Neural cell (in vitro differentiated cells): ENCODE measurements around the gene EPHA1. TPM values are rescaled to one million over a fixed set of nuclear protein-coding genes. Genes with fewer than 3 reads are reported as not detected.

Source experiments
- H2AFZ ChIP-seq: fragments of 200-600, 300-800 bp; sonication (generic), shearing (Covaris generic); 2 replicates; pipeline ENCODE4 v1.6.0; 2014; ENCODE audit warnings: low read depth, mild to moderate bottlenecking, antibody characterized with exemption, low read length, moderate library complexity
- H3F3A ChIP-seq: fragments of 200-600 bp; shearing (Covaris generic); 2 replicates; pipeline ENCODE4 v1.6.1; 2016; ENCODE audit warnings: mild to moderate bottlenecking, moderate library complexity, mixed read lengths, antibody characterized with exemption, low read length; ENCODE audit not compliant: insufficient read depth, poor library complexity, severe bottlenecking
- H3K27ac ChIP-seq: fragments of 200-600, 300-800 bp; sonication (generic), shearing (Covaris generic); 2 replicates; pipeline ENCODE4 v1.5.1; 2014; ENCODE audit warnings: mild to moderate bottlenecking, low read length, moderate library complexity
- H3K27me3 ChIP-seq: fragments of 300-800, 200-600 bp; sonication (generic), shearing (Covaris generic); 2 replicates; pipeline ENCODE4 v1.6.0; 2014; ENCODE audit warnings: mild to moderate bottlenecking, low read depth, low read length, moderate library complexity; ENCODE audit not compliant: insufficient read depth
- H3K36me3 ChIP-seq: fragments of 300-800, 200-600 bp; sonication (generic), shearing (Covaris generic); 2 replicates; pipeline ENCODE4 v1.5.1; 2014; ENCODE audit warnings: mild to moderate bottlenecking, antibody characterized with exemption, low read length, moderate library complexity; ENCODE audit not compliant: insufficient read depth
- H3K4me2 ChIP-seq: fragments of 300-800, 200-600 bp; sonication (generic), shearing (Covaris generic); 2 replicates; pipeline ENCODE4 v1.6.0; 2014; ENCODE audit warnings: mild to moderate bottlenecking, low read length
- H3K4me3 ChIP-seq: fragments of 300-800, 200-600 bp; sonication (generic), shearing (Covaris generic); 2 replicates; pipeline ENCODE4 v1.5.1; 2014; ENCODE audit warnings: mild to moderate bottlenecking, low read length, moderate library complexity
- H3K79me2 ChIP-seq: fragments of 200-600 bp; shearing (Covaris generic); replicated peaks from 2 replicates; pipeline ENCODE4 v1.6.0; 2014; ENCODE audit warnings: mild to moderate bottlenecking, low read length, moderate library complexity; ENCODE audit not compliant: insufficient read depth
- H3K9ac ChIP-seq: fragments of 300-800, 200-600 bp; sonication (generic), shearing (Covaris generic); 2 replicates; pipeline ENCODE4 v1.6.1; 2016; ENCODE audit warnings: mild to moderate bottlenecking, low read length, mixed read lengths
- H3K9me2 ChIP-seq: fragments of 200-600 bp; shearing (Covaris generic); 2 replicates; pipeline ENCODE4 v1.6.1; 2016; ENCODE audit warnings: mild to moderate bottlenecking, low read length, mixed read lengths; ENCODE audit not compliant: insufficient read depth
- H3K9me3 ChIP-seq: fragments of 200-600, 300-800 bp; sonication (generic), shearing (Covaris generic); 2 replicates; pipeline ENCODE4 v1.6.1; 2016; ENCODE audit warnings: mild to moderate bottlenecking, mixed run types, low read length, moderate library complexity, mixed read lengths
- H4K20me1 ChIP-seq: fragments of 200-600 bp; shearing (Covaris generic); 2 replicates; pipeline ENCODE4 v1.6.1; 2016; ENCODE audit warnings: mild to moderate bottlenecking, mixed run types; ENCODE audit not compliant: insufficient read depth
- EP300 ChIP-seq: fragments of 450-650 bp; conservative IDR thresholded peaks from 2 replicates; pipeline ENCODE4 v1.6.1; 2014; ENCODE audit warnings: antibody characterized with exemption, mild to moderate bottlenecking, moderate library complexity; ENCODE audit not compliant: poor library complexity, severe bottlenecking
- EZH2 ChIP-seq: fragments of 200-600, 300-800 bp; shearing (Covaris generic), sonication (generic); IDR thresholded peaks from 2 replicates; pipeline ENCODE4 v1.6.1; 2014; ENCODE audit warnings: antibody characterized with exemption, low read length, borderline replicate concordance, mild to moderate bottlenecking; ENCODE audit not compliant: insufficient read depth, poor library complexity, severe bottlenecking
- MXI1 ChIP-seq: fragments of 450-650 bp; conservative IDR thresholded peaks from 2 replicates; pipeline ENCODE4 v1.6.1; 2014; ENCODE audit warnings: antibody characterized with exemption, mild to moderate bottlenecking; ENCODE audit not compliant: poor library complexity, severe bottlenecking
- POLR2AphosphoS5 ChIP-seq: IDR thresholded peaks from 2 replicates; pipeline ENCODE4 v1.6.1; 2012
- RAD21 ChIP-seq: fragments of 450-650 bp; conservative IDR thresholded peaks from 2 replicates; pipeline ENCODE4 v1.6.1; 2014; ENCODE audit warnings: antibody characterized with exemption, mild to moderate bottlenecking, moderate library complexity
- SMC3 ChIP-seq: fragments of 450-650 bp; conservative IDR thresholded peaks from 2 replicates; pipeline ENCODE4 v1.6.1; 2014; ENCODE audit warnings: antibody characterized with exemption, mild to moderate bottlenecking, moderate library complexity; ENCODE audit not compliant: poor library complexity
- TAF1 ChIP-seq: IDR thresholded peaks from 2 replicates; pipeline ENCODE4 v1.6.1; 2012; ENCODE audit warnings: low read depth
- polyA plus RNA-seq: library from polyadenylated mRNA; depleted of rRNA; stranded (reverse); fragments of >200 nt; gene quantifications from 2 replicates; pipeline ENCODE4 v1.2.3, GENCODE V29; 2014
- TF ChIP-seq, protein P1 (sequence below): fragments of 450-650 bp; IDR thresholded peaks from 2 replicates; pipeline ENCODE4 v1.5.1; 2014; ENCODE audit warnings: antibody characterized with exemption, mild to moderate bottlenecking, moderate library complexity; ENCODE audit not compliant: poor library complexity, severe bottlenecking
- TF ChIP-seq, protein P2 (sequence below): IDR thresholded peaks from 2 replicates; pipeline ENCODE4 v1.6.1; 2012; ENCODE audit warnings: borderline replicate concordance

The EPHA1 gene
- polyA plus RNA-seq, 1 donor from 2014 or later, result not detected

DNA sequence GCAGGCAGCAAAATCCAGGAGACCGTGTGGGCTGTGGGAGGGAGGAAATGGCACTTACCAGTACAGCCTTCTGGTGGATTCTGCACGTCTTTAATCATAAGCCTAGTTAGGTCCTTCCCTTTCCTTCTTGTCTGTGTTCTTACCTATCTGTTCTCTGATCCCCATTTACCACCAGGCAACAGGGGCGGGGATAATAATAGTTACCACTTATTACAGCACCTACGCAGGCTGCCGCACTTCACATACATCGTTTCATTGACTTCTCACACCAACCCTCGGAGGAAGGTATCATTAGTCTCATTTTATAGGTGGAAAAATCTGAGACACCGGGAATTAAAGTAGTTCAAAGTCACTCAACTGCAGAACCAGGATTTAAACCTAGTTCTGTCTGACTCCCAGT lies 4.5 kb upstream of the EPHA1 start:
- H3K4me3 ChIP-seq, result no peak overlapping the region
- no peaks in the 10 kb centered on the region for H4K20me1 ChIP-seq
- no peak overlapping the region for H3K27ac ChIP-seq
- no peaks in the 10 kb centered on the region for H3K36me3 ChIP-seq
- peaks cover 8% of the 10 kb centered on the region for H3K27me3 ChIP-seq
- H3K9me3 ChIP-seq, result no peaks in the 10 kb centered on the region
- TF ChIP-seq, protein P1, sequence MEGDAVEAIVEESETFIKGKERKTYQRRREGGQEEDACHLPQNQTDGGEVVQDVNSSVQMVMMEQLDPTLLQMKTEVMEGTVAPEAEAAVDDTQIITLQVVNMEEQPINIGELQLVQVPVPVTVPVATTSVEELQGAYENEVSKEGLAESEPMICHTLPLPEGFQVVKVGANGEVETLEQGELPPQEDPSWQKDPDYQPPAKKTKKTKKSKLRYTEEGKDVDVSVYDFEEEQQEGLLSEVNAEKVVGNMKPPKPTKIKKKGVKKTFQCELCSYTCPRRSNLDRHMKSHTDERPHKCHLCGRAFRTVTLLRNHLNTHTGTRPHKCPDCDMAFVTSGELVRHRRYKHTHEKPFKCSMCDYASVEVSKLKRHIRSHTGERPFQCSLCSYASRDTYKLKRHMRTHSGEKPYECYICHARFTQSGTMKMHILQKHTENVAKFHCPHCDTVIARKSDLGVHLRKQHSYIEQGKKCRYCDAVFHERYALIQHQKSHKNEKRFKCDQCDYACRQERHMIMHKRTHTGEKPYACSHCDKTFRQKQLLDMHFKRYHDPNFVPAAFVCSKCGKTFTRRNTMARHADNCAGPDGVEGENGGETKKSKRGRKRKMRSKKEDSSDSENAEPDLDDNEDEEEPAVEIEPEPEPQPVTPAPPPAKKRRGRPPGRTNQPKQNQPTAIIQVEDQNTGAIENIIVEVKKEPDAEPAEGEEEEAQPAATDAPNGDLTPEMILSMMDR, result no peak
- H3K9me2 ChIP-seq, result no peaks in the 10 kb centered on the region
- H3K4me2 ChIP-seq, result no peak overlapping the region
- no peaks in the 10 kb centered on the region for H3K79me2 ChIP-seq
- H3F3A ChIP-seq, result no peaks in the 10 kb centered on the region
- H3K9ac ChIP-seq, result no peak overlapping the region
- H2AFZ ChIP-seq, result no peak overlapping the region

DNA sequence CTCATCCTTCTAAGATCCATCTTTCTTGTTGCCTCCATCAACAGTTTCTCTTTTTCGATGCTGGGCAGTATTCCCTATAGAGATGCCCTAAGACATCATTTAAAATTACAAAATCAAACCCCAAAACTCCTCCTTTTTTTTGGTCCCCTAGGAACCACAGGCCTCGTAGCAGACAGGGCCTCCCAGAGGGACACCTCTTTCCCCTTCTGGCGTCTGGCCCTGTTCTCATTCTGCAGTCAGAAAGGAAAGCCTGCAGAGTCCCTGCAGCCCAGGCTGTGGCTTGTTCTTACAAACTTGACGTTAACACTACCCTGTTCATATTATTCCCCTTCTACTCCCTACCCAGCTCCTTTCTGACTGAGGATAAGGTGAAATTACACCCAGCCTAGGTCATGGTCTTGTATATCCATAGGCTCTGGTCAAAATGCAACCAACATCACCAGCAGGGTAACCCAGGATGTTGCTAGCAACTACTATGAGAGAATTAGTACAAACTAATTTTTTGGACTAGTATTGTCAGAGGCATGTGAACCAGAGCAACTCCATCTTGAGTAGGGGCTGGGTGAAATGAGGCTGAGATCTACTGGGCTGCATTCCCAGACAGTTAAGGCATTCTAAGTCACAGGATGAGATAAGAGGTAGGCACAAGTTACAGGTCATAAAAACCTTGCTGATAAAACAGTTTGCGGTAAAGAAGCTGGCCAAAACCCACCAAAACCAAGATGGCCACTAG lies 3.5 kb upstream of the EPHA1 start:
- Histone ChIP-seq H4K20me1 (no peaks in the 10 kb centered on the region), H3F3A (no peaks in the 10 kb centered on the region), H3K9ac (no peak overlapping the region), H3K4me3 (no peak overlapping the region), H2AFZ (no peak overlapping the region), H3K27me3 (peaks cover 8% of the 10 kb centered on the region), H3K9me2 (no peaks in the 10 kb centered on the region), H3K9me3 (no peaks in the 10 kb centered on the region), H3K27ac (no peak overlapping the region), H3K79me2 (no peaks in the 10 kb centered on the region), H3K36me3 (no peaks in the 10 kb centered on the region), H3K4me2 (no peak overlapping the region)
- no peak for TF ChIP-seq EP300
- no peak for TF ChIP-seq MXI1
- TF ChIP-seq, protein P2, sequence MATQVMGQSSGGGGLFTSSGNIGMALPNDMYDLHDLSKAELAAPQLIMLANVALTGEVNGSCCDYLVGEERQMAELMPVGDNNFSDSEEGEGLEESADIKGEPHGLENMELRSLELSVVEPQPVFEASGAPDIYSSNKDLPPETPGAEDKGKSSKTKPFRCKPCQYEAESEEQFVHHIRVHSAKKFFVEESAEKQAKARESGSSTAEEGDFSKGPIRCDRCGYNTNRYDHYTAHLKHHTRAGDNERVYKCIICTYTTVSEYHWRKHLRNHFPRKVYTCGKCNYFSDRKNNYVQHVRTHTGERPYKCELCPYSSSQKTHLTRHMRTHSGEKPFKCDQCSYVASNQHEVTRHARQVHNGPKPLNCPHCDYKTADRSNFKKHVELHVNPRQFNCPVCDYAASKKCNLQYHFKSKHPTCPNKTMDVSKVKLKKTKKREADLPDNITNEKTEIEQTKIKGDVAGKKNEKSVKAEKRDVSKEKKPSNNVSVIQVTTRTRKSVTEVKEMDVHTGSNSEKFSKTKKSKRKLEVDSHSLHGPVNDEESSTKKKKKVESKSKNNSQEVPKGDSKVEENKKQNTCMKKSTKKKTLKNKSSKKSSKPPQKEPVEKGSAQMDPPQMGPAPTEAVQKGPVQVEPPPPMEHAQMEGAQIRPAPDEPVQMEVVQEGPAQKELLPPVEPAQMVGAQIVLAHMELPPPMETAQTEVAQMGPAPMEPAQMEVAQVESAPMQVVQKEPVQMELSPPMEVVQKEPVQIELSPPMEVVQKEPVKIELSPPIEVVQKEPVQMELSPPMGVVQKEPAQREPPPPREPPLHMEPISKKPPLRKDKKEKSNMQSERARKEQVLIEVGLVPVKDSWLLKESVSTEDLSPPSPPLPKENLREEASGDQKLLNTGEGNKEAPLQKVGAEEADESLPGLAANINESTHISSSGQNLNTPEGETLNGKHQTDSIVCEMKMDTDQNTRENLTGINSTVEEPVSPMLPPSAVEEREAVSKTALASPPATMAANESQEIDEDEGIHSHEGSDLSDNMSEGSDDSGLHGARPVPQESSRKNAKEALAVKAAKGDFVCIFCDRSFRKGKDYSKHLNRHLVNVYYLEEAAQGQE, result no peak
- TF ChIP-seq, protein P1, result no peak
- TF ChIP-seq SMC3, result no peak
- TF ChIP-seq RAD21, result no peak
- TF ChIP-seq EZH2, result no peak
- no peak for TF ChIP-seq POLR2AphosphoS5
- no peak for TF ChIP-seq TAF1
